K562 (cell line): ENCODE measurements around the gene NBEAL2. TPM values are rescaled to one million over a fixed set of nuclear protein-coding genes. Genes with fewer than 3 reads are reported as not detected.

Experiments used
- COPS2 ChIP-seq: fragments of 450-650 bp; conservative IDR thresholded peaks from 2 replicates; pipeline ENCODE4 v1.6.1; 2016; ENCODE audit warnings: mild to moderate bottlenecking, moderate library complexity
- CXXC5 ChIP-seq: fragments of 250-450 bp; sonication (Bioruptor Pico); IDR thresholded peaks from 2 replicates; pipeline ENCODE4 v1.8.0; 2022; ENCODE audit warnings: inconsistent platforms, mild to moderate bottlenecking, moderate library complexity
- ILF3 ChIP-seq: fragments of 450-650 bp; IDR thresholded peaks from 2 replicates; pipeline ENCODE4 v1.6.1; 2018; ENCODE audit warnings: antibody characterized with exemption, mild to moderate bottlenecking, moderate library complexity, borderline replicate concordance
- NELFE ChIP-seq: IDR thresholded peaks from 2 replicates; pipeline ENCODE4 v1.6.1; 2011; ENCODE audit warnings: mild to moderate bottlenecking; ENCODE audit not compliant: insufficient read depth, insufficient read length
- PCBP2 ChIP-seq: fragments of 200-400 bp; formaldehyde crosslinking; IDR thresholded peaks from 2 replicates; pipeline ENCODE4 v1.6.1; 2018; ENCODE audit warnings: low read length, low read depth, mild to moderate bottlenecking, moderate library complexity; ENCODE audit not compliant: poor library complexity, severe bottlenecking
- SAFB2 ChIP-seq: fragments of 200-400 bp; formaldehyde crosslinking; IDR thresholded peaks from 2 replicates; pipeline ENCODE4 v1.6.1; 2018; ENCODE audit warnings: borderline replicate concordance, low read length, low read depth, moderate library complexity; ENCODE audit not compliant: severe bottlenecking
- SNIP1 ChIP-seq: fragments of 450-650 bp; IDR thresholded peaks from 2 replicates; pipeline ENCODE4 v1.7.1; 2017; ENCODE audit warnings: low read depth, mild to moderate bottlenecking
- TRIM28 ChIP-seq: fragments of 450-650 bp; IDR thresholded peaks from 2 replicates; pipeline ENCODE4 v1.6.1; 2017
- ZBTB8A ChIP-seq: fragments of 450-650 bp; IDR thresholded peaks from 2 replicates; pipeline ENCODE4 v1.6.1; 2018; ENCODE audit warnings: mild to moderate bottlenecking, moderate library complexity; ENCODE audit not compliant: partially characterized antibody
- ZNF324 ChIP-seq: fragments of 250-450 bp; sonication (Bioruptor Pico); IDR thresholded peaks from 2 replicates; pipeline ENCODE4 v1.4.0; 2020; ENCODE audit warnings: mild to moderate bottlenecking
- ZNF695 ChIP-seq: fragments of 450-650 bp; formaldehyde crosslinking; IDR thresholded peaks from 2 replicates; pipeline ENCODE4 v1.4.0; 2020; ENCODE audit warnings: mild to moderate bottlenecking, moderate library complexity
- polyA plus RNA-seq, 8 experiments: library from polyadenylated mRNA; depleted of rRNA in 4 of 8; stranded (reverse) in 5 of 8; unstranded in 3 of 8; fragments of >200 nt; fragmentation: Nextera tagmentation in 2 of 8; fragmentation: Illumina TruSeq in 1 of 8; extraction: Ambion mirVana in 2 of 8; extraction: Trizol in 1 of 8; gene quantifications; 2 replicates each; pipeline versions ENCODE4 v1.2.1 to v1.2.3, GENCODE V29; 2011 to 2014; ENCODE audit warnings: inconsistent platforms in 1 of 8, missing spikeins in 1 of 8
- total RNA-seq, 7 experiments: library from RNA; depleted of rRNA in 6 of 7; stranded (reverse); fragments of >200 nt in 6 of 7; fragmentation: Illumina TruSeq in 2 of 7; extraction: Trizol in 2 of 7; gene quantifications; 2 replicates each; pipeline versions ENCODE4 v1.2.1 to v1.2.3, GENCODE V29; 2011 to 2021; ENCODE audit warnings: low replicate concordance in 1 of 7
- TF ChIP-seq, protein P1 (sequence below): fragments of 250-450 bp; sonication (Bioruptor Pico); IDR thresholded peaks from 2 replicates; pipeline ENCODE4 v1.8.0; 2022; ENCODE audit warnings: inconsistent platforms
- TF ChIP-seq, protein P2 (sequence below): sonication (generic); formaldehyde crosslinking; IDR thresholded peaks from 2 replicates; pipeline ENCODE4 v1.8.0; 2022; ENCODE audit warnings: mild to moderate bottlenecking, missing genetic modification reagents
- TF ChIP-seq, protein P3 (sequence below): fragments of 200-800 bp; sonication (Bioruptor generic); IDR thresholded peaks from 2 replicates; pipeline ENCODE4 v1.6.1; 2016; ENCODE audit warnings: missing genetic modification characterization, missing compliant biosample characterization
- TF ChIP-seq, protein P4 (sequence below), 2 experiments: fragments of 450-650 bp; IDR thresholded peaks; 2 replicates each; pipeline ENCODE4 v1.6.1; 2018; ENCODE audit warnings: mild to moderate bottlenecking in 2 of 2, low read depth in 1 of 2; ENCODE audit not compliant: partially characterized antibody in 2 of 2

Gene NBEAL2
- total and polyA plus RNA-seq, 9 of the 15 experiments (the other 6 are each of a cell fraction or from before 2014, with no cell fraction given) = 0.06 to 114 (median 29.6) TPM

DNA sequence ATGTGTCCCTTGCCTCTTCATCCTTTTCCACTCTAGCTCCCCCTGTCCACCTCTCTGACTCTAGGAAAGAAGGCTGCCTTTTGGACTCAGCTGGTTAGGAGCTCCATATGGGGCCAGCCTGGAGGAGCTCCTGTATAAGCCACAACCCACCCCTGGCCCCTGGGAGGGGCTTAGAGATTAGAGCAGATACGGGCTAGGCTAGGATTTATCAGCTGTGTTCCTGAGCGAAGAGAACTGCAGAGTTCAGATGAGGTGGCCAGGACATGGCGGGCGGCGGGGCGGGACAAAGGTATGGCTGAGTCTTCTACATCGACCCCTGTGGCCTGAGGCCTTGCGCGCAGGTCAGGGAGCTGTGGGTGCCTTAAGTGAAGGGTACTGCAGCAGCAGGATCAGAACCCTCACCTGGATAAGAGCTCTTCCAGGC is 7.9 kb downstream of the NBEAL2 start (continued):
- peak; percentile 5; the same call in 1 of the 2 replicates for TF ChIP-seq TRIM28
- TF ChIP-seq SAFB2 = no peak
- no peak for TF ChIP-seq NELFE
- TF ChIP-seq ZNF324 (CRISPR knock-in tag) = no peak
- no peak for TF ChIP-seq ZNF695
- TF ChIP-seq, protein P1, sequence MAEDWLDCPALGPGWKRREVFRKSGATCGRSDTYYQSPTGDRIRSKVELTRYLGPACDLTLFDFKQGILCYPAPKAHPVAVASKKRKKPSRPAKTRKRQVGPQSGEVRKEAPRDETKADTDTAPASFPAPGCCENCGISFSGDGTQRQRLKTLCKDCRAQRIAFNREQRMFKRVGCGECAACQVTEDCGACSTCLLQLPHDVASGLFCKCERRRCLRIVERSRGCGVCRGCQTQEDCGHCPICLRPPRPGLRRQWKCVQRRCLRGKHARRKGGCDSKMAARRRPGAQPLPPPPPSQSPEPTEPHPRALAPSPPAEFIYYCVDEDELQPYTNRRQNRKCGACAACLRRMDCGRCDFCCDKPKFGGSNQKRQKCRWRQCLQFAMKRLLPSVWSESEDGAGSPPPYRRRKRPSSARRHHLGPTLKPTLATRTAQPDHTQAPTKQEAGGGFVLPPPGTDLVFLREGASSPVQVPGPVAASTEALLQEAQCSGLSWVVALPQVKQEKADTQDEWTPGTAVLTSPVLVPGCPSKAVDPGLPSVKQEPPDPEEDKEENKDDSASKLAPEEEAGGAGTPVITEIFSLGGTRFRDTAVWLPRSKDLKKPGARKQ = no peak
- TF ChIP-seq CXXC5 (CRISPR knock-in tag) = no peak
- TF ChIP-seq, protein P2, sequence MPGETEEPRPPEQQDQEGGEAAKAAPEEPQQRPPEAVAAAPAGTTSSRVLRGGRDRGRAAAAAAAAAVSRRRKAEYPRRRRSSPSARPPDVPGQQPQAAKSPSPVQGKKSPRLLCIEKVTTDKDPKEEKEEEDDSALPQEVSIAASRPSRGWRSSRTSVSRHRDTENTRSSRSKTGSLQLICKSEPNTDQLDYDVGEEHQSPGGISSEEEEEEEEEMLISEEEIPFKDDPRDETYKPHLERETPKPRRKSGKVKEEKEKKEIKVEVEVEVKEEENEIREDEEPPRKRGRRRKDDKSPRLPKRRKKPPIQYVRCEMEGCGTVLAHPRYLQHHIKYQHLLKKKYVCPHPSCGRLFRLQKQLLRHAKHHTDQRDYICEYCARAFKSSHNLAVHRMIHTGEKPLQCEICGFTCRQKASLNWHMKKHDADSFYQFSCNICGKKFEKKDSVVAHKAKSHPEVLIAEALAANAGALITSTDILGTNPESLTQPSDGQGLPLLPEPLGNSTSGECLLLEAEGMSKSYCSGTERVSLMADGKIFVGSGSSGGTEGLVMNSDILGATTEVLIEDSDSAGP = no peak
- TF ChIP-seq ILF3 = no peak
- TF ChIP-seq, protein P3, sequence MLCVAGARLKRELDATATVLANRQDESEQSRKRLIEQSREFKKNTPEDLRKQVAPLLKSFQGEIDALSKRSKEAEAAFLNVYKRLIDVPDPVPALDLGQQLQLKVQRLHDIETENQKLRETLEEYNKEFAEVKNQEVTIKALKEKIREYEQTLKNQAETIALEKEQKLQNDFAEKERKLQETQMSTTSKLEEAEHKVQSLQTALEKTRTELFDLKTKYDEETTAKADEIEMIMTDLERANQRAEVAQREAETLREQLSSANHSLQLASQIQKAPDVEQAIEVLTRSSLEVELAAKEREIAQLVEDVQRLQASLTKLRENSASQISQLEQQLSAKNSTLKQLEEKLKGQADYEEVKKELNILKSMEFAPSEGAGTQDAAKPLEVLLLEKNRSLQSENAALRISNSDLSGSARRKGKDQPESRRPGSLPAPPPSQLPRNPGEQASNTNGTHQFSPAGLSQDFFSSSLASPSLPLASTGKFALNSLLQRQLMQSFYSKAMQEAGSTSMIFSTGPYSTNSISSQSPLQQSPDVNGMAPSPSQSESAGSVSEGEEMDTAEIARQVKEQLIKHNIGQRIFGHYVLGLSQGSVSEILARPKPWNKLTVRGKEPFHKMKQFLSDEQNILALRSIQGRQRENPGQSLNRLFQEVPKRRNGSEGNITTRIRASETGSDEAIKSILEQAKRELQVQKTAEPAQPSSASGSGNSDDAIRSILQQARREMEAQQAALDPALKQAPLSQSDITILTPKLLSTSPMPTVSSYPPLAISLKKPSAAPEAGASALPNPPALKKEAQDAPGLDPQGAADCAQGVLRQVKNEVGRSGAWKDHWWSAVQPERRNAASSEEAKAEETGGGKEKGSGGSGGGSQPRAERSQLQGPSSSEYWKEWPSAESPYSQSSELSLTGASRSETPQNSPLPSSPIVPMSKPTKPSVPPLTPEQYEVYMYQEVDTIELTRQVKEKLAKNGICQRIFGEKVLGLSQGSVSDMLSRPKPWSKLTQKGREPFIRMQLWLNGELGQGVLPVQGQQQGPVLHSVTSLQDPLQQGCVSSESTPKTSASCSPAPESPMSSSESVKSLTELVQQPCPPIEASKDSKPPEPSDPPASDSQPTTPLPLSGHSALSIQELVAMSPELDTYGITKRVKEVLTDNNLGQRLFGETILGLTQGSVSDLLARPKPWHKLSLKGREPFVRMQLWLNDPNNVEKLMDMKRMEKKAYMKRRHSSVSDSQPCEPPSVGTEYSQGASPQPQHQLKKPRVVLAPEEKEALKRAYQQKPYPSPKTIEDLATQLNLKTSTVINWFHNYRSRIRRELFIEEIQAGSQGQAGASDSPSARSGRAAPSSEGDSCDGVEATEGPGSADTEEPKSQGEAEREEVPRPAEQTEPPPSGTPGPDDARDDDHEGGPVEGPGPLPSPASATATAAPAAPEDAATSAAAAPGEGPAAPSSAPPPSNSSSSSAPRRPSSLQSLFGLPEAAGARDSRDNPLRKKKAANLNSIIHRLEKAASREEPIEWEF (CRISPR knock-in tag) = no peak
- TF ChIP-seq PCBP2 = no peak
- no peak for TF ChIP-seq COPS2
- no peak for TF ChIP-seq SNIP1
- no peak for TF ChIP-seq ZBTB8A
- TF ChIP-seq, protein P4, sequence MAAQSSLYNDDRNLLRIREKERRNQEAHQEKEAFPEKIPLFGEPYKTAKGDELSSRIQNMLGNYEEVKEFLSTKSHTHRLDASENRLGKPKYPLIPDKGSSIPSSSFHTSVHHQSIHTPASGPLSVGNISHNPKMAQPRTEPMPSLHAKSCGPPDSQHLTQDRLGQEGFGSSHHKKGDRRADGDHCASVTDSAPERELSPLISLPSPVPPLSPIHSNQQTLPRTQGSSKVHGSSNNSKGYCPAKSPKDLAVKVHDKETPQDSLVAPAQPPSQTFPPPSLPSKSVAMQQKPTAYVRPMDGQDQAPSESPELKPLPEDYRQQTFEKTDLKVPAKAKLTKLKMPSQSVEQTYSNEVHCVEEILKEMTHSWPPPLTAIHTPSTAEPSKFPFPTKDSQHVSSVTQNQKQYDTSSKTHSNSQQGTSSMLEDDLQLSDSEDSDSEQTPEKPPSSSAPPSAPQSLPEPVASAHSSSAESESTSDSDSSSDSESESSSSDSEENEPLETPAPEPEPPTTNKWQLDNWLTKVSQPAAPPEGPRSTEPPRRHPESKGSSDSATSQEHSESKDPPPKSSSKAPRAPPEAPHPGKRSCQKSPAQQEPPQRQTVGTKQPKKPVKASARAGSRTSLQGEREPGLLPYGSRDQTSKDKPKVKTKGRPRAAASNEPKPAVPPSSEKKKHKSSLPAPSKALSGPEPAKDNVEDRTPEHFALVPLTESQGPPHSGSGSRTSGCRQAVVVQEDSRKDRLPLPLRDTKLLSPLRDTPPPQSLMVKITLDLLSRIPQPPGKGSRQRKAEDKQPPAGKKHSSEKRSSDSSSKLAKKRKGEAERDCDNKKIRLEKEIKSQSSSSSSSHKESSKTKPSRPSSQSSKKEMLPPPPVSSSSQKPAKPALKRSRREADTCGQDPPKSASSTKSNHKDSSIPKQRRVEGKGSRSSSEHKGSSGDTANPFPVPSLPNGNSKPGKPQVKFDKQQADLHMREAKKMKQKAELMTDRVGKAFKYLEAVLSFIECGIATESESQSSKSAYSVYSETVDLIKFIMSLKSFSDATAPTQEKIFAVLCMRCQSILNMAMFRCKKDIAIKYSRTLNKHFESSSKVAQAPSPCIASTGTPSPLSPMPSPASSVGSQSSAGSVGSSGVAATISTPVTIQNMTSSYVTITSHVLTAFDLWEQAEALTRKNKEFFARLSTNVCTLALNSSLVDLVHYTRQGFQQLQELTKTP (IDR thresholded peaks at IDR 0.05; ENCODE audit: low read depth in 1 of 2, partially characterized antibody in 2 of 2) = no peak
